ENCODE results near the gene C19orf12. TPM values are rescaled to one million over a fixed set of nuclear protein-coding genes. Genes with fewer than 3 reads are reported as not detected.

Gene C19orf12
- total RNA-seq, 1 donor from 2014 or later: 9.7 TPM

DNA sequence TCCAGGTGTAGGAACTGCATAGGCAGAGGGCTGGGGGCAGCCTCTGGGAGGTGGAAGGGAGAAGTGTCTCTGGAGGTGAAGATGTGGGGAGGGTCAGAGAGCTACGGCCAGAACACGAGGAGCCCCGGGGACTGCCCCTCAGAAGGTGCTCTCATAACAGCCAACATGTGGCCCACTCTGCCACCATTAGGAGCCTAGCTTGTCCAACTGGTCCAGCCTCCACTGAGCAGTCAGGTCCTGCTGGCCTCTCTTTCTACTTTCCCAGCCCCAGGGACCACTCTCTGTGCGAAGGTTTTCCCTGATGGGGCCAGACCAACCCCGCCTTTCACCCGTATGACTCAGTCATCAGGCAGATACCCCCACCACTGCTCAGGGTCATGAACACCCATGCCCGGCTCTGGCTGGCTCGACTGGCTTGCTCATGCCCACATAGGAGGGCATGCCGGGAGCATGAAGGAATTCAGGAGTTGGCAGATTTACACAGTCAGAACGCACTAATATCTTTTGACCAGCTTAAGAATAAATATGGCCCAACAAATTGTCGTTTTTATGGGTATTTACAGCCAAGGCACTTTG lies 37.5 kb upstream of the C19orf12 start:
- no peak for DNase-seq (ENCODE audit: low read depth)
- TF ChIP-seq, protein P1, sequence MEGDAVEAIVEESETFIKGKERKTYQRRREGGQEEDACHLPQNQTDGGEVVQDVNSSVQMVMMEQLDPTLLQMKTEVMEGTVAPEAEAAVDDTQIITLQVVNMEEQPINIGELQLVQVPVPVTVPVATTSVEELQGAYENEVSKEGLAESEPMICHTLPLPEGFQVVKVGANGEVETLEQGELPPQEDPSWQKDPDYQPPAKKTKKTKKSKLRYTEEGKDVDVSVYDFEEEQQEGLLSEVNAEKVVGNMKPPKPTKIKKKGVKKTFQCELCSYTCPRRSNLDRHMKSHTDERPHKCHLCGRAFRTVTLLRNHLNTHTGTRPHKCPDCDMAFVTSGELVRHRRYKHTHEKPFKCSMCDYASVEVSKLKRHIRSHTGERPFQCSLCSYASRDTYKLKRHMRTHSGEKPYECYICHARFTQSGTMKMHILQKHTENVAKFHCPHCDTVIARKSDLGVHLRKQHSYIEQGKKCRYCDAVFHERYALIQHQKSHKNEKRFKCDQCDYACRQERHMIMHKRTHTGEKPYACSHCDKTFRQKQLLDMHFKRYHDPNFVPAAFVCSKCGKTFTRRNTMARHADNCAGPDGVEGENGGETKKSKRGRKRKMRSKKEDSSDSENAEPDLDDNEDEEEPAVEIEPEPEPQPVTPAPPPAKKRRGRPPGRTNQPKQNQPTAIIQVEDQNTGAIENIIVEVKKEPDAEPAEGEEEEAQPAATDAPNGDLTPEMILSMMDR (IDR thresholded peaks at IDR 0.05; ENCODE audit: insufficient read depth, low read length, severe bottlenecking): no peak
- Histone ChIP-seq H3K4me3 (ENCODE audit: low read depth, low read length) (no peak overlapping the region), H3K27me3 (ENCODE audit: control insufficient read depth, insufficient read depth, low read length) (no peaks in the 10 kb centered on the region), H3K36me3 (ENCODE audit: control insufficient read depth, insufficient read depth, low read length) (no peaks in the 10 kb centered on the region)
- FAIRE-seq: no peak

DNA sequence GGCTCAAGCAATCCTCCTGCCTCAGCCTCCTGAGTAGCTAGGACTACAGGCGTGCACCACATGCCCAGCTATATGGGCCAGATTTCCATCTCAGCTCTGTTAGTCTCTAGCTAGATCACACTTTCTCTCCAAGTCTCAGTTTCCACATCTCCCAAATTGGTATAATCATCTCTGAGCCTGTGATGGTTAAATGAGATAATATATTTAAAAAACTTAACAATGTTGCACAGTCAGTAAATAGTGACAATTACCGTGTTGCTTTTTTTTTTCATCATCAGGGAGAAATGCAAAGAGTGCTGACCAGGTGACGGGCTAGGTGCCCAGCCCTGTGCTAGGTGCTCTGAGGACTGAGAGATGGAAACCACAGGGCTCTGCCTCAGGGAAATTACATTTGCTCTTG lies 36.9 kb upstream of the C19orf12 start:
- Histone ChIP-seq H3K36me3 (ENCODE audit: control insufficient read depth, insufficient read depth, low read length) (no peaks in the 10 kb centered on the region), H3K4me3 (ENCODE audit: low read depth, low read length) (no peak overlapping the region), H3K27me3 (ENCODE audit: control insufficient read depth, insufficient read depth, low read length) (no peaks in the 10 kb centered on the region)
- TF ChIP-seq, protein P1 (IDR thresholded peaks at IDR 0.05; ENCODE audit: insufficient read depth, low read length, severe bottlenecking): no peak
- no peak for FAIRE-seq
- DNase-seq (ENCODE audit: low read depth): no peak

DNA sequence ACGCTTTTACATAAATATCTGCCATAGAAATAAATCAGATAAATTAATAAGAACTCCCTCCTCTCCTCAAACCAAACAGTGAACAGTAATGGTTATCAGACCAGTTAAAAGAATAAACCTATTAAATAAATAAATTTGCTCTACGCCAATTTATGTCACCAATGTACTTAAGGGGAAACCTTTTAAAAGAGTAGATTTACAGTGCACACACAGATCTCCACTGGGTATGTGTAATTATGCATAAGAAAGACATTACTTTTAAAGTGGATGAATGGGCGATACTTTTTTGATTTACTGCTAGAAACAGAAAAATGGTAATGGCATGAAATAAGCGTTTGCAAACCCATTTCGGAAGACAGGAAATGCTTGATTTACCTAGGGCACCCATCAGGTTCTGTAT lies 34.9 kb upstream of the C19orf12 start:
- Histone ChIP-seq H3K4me3 (ENCODE audit: low read depth, low read length) (no peak overlapping the region), H3K27me3 (ENCODE audit: control insufficient read depth, insufficient read depth, low read length) (no peaks in the 10 kb centered on the region), H3K36me3 (ENCODE audit: control insufficient read depth, insufficient read depth, low read length) (no peaks in the 10 kb centered on the region)
- TF ChIP-seq, protein P1 (IDR thresholded peaks at IDR 0.05; ENCODE audit: insufficient read depth, low read length, severe bottlenecking): no peak
- FAIRE-seq (no peak), DNase-seq (ENCODE audit: low read depth) (no peak)

DNA sequence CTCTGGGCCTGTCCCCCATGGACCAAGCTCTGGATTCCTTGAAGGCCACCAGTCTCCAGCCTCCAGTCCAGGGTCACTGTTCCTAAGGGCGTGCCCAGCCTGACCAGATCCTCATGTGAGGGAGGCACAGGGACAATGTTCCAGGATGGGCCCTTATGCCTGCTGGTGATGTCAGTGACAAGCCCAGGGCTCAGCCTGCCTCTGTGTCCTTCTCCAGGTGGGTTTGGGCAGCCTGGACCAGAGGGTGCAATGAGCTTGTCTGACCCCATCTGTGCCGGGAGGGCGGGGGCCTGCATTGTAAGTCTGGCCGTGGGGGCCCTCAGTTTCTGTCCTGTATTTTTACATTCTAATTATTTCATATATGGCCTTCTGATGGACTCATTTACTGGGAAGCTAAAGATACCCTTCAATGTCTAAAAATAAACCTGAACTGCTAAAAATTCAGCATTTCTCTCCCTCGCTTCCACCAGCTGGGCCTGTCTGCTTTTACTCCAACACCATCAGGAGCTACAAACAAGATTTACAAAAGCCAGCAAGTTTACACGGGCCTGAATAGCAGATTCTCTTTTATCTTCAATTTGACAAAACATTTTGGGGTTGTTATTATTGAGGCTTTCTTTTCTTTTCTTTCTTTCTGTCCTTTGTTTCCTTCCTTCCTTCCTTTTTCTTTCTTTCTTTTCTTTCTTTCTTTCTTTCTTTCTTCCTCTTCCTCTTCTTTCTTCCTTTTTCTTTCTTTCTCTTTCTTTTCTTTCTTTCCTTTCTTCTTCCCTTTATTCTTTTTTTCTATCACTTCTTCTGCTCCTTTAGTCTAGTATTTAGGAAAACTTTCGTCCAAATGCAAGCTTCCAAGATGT lies 34.2 kb upstream of the C19orf12 start:
- no peaks in the 10 kb centered on the region for H3K27me3 ChIP-seq (ENCODE audit: control insufficient read depth, insufficient read depth, low read length)
- TF ChIP-seq, protein P1 (IDR thresholded peaks at IDR 0.05; ENCODE audit: insufficient read depth, low read length, severe bottlenecking): no peak
- FAIRE-seq (no peak), DNase-seq (ENCODE audit: low read depth) (no peak)
- H3K4me3 ChIP-seq (ENCODE audit: low read depth, low read length): no peak overlapping the region
- H3K36me3 ChIP-seq (ENCODE audit: control insufficient read depth, insufficient read depth, low read length): no peaks in the 10 kb centered on the region

DNA sequence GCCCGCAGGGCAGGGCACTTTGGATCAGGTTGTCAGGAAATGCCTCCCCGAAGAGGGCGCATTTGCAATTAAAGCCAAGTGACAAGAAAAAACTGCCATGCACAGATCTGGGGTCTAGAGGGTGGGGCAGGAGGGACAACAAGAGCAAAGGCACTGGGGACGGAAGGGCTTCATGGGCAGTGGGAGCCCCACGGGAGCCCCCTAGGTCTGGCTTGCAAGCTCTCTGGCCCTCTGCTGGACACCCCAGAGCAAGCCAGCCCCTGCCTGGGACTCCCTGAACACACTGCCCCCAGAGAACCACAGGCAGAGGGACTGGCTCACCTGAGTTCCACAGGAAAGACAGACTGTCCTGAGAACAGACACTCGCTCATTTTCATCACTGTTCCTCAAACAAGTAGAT lies 30.2 kb upstream of the C19orf12 start:
- TF ChIP-seq, protein P1 (IDR thresholded peaks at IDR 0.05; ENCODE audit: insufficient read depth, low read length, severe bottlenecking): no peak
- FAIRE-seq: no peak
- Histone ChIP-seq H3K27me3 (ENCODE audit: control insufficient read depth, insufficient read depth, low read length) (no peaks in the 10 kb centered on the region), H3K4me3 (ENCODE audit: low read depth, low read length) (no peak overlapping the region), H3K36me3 (ENCODE audit: control insufficient read depth, insufficient read depth, low read length) (no peaks in the 10 kb centered on the region)
- no peak for DNase-seq (ENCODE audit: low read depth)
